Measurements from ENCODE around the gene GPD2.

DNA sequence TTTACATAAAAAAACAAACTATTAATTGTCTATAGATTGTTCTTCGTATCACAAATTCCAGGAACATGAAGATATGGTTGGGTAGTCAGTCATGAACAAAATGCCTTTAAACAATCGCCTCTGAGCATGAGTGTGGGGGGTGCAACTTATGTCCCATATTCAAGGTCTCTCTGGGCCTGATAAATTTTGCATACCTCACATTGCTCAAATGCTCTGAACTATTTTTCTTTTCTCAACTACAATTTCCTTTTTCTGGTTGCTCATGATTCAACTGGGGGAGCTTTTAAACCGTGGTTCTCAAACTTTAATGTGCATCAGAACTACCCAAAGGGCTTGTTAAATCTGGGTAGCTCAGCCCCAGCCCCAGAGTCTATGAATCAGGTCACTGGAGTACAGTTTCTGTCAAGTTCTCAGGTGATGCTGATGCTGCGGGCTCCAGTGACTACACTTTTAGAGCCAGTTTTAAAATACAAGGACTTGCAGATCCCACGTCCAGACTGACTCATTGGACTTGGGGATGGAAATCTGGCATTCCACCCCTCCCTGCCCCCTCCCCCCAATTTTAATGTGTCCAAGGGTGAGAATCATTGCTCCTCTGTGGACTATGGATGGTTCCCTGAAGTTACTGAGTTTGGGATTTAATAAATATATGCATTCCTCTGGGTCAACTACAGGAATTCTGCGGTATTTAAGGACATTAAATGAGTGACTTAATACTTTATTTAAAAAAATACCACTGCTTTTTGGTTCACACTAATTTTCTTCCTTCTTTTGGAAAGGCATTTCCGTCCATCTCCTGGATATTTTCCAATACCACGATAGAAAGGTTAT lies 1.5 kb upstream of the GPD2 start:
- TF ChIP-seq, protein P1, sequence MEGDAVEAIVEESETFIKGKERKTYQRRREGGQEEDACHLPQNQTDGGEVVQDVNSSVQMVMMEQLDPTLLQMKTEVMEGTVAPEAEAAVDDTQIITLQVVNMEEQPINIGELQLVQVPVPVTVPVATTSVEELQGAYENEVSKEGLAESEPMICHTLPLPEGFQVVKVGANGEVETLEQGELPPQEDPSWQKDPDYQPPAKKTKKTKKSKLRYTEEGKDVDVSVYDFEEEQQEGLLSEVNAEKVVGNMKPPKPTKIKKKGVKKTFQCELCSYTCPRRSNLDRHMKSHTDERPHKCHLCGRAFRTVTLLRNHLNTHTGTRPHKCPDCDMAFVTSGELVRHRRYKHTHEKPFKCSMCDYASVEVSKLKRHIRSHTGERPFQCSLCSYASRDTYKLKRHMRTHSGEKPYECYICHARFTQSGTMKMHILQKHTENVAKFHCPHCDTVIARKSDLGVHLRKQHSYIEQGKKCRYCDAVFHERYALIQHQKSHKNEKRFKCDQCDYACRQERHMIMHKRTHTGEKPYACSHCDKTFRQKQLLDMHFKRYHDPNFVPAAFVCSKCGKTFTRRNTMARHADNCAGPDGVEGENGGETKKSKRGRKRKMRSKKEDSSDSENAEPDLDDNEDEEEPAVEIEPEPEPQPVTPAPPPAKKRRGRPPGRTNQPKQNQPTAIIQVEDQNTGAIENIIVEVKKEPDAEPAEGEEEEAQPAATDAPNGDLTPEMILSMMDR (IDR thresholded peaks at IDR 0.05): no peak
- no peak for TF ChIP-seq POLR2A (IDR thresholded peaks at IDR 0.05)
